HepG2 (cell line): ENCODE results near the gene ETV6. TPM values are rescaled to one million over a fixed set of nuclear protein-coding genes. Genes with fewer than 3 reads are reported as not detected.

ENCODE experiments used
- ATAC-seq: fragments of 200-7000 bp; cut with Tn5 transposase; 3 replicates; pipeline ENCODE4 v1.9.1; 2020; ENCODE audit warnings: mild to moderate bottlenecking, moderate library complexity
- BruUV-seq: library from RNA; stranded (reverse); fragments of 400-500 nt; replicated peaks from 2 replicates; lab custom pipeline; 2021; lab: Mats Ljungman, UMichigan
- CTCF ChIA-PET: fragments of 300-600 bp; formaldehyde crosslinking; extraction: SDS; loops from one replicate; lab custom pipeline; 2021; ENCODE audit warnings: low total read pairs, inconsistent platforms, low intra/inter-chr PET ratio; lab: Yijun Ruan, JAX
- POLR2A ChIA-PET: fragments of 350-600 bp; sonication (Branson Sonifier 250); formaldehyde crosslinking; loops from one replicate; lab custom pipeline; 2020; ENCODE audit warnings: antibody characterized with exemption, inconsistent platforms; lab: Yijun Ruan, JAX
- DNase-seq: peaks from one replicate; pipeline ENCODE4 v3.0.0-alpha.2; 2015; ENCODE audit warnings: low spot score
- FAIRE-seq: peaks from 3 replicates; lab custom pipeline; 2011; peaks lifted over from hg19 to GRCh38; lab: Jason Lieb, UNC
- H2AFZ ChIP-seq: one replicate; pipeline ENCODE4 v1.6.1; 2011; ENCODE audit warnings: low read length, inconsistent platforms
- H3K27ac ChIP-seq: fragments of 300-600 bp; 3 replicates; pipeline ENCODE4 v1.8.0; 2011; ENCODE audit warnings: mixed run types, mild to moderate bottlenecking, mixed read lengths, low read length, inconsistent platforms; ENCODE audit not compliant: insufficient read depth; ENCODE audit errors: extremely low read length
- H3K27me3 ChIP-seq, 2 experiments: fragments of 200-600 bp in 1 of 2; 2 replicates in 1 of 2; 3 replicates in 1 of 2; pipeline versions ENCODE4 v1.6.0 to v1.8.0; 2011; ENCODE audit warnings: low read length in 2 of 2, mild to moderate bottlenecking in 2 of 2, moderate library complexity in 2 of 2, inconsistent platforms in 1 of 2; ENCODE audit not compliant: insufficient read depth in 2 of 2, control insufficient read depth in 1 of 2
- H3K36me3 ChIP-seq, 2 experiments: fragments of 200-600 bp in 1 of 2; replicated peaks in 1 of 2; 2 replicates in 1 of 2; 3 replicates in 1 of 2; pipeline versions ENCODE4 v1.5.1 to v1.8.0; 2011; ENCODE audit warnings: low read length in 2 of 2, inconsistent platforms in 1 of 2; ENCODE audit not compliant: insufficient read depth in 2 of 2, control insufficient read depth in 1 of 2
- H3K4me1 ChIP-seq: 2 replicates; pipeline ENCODE4 v1.5.1; 2012; ENCODE audit warnings: low read length, inconsistent platforms; ENCODE audit not compliant: insufficient read depth
- H3K4me2 ChIP-seq: 2 replicates; pipeline ENCODE4 v1.6.0; 2011; ENCODE audit warnings: low read depth, low read length, inconsistent platforms
- H3K4me3 ChIP-seq, 3 experiments: fragments of 200-600 bp in 1 of 3; sonication (generic), shearing (Covaris generic) in 1 of 3; replicated peaks in 1 of 3; 2 replicates each; pipeline ENCODE4 v1.5.1; 2011 to 2016; ENCODE audit warnings: low read length in 3 of 3, inconsistent platforms in 2 of 3, low read depth in 2 of 3, mild to moderate bottlenecking in 2 of 3, control low read depth in 1 of 3, mixed read lengths in 1 of 3; ENCODE audit not compliant: insufficient read depth in 1 of 3
- H3K79me2 ChIP-seq: one replicate; pipeline ENCODE4 v1.6.1; 2011; ENCODE audit warnings: low read length, inconsistent platforms; ENCODE audit not compliant: insufficient read depth
- H3K9ac ChIP-seq: 2 replicates; pipeline ENCODE4 v1.6.0; 2011; ENCODE audit warnings: mild to moderate bottlenecking, low read depth, low read length, inconsistent platforms; ENCODE audit not compliant: insufficient read depth
- H3K9me3 ChIP-seq: 2 replicates; pipeline ENCODE4 v1.5.1; 2012; ENCODE audit warnings: mild to moderate bottlenecking, low read length
- H4K20me1 ChIP-seq: 2 replicates; pipeline ENCODE4 v1.6.0; 2011; ENCODE audit warnings: inconsistent platforms, mild to moderate bottlenecking, low read length, moderate library complexity; ENCODE audit not compliant: insufficient read depth
- AFF4 ChIP-seq: sonication (generic); formaldehyde crosslinking; IDR thresholded peaks from 2 replicates; pipeline ENCODE4 v1.4.0; 2020; ENCODE audit warnings: missing genetic modification reagents
- AGO2 ChIP-seq: fragments of 200-400 bp; formaldehyde crosslinking; optimal IDR thresholded peaks from 2 replicates; pipeline ENCODE3; 2017; ENCODE audit warnings: mild to moderate bottlenecking, low read depth, low read length, moderate library complexity
- ATF7 ChIP-seq, 2 experiments: fragments of 450-650 bp in 1 of 2; sonication (generic) in 1 of 2; formaldehyde crosslinking in 1 of 2; IDR thresholded peaks; 2 replicates each; pipeline versions ENCODE4 v1.4.0 to v1.6.1; 2016 to 2020; ENCODE audit warnings: antibody characterized with exemption in 1 of 2, mild to moderate bottlenecking in 1 of 2, missing genetic modification reagents in 1 of 2
- CEBPB ChIP-seq: IDR thresholded peaks from 2 replicates; pipeline ENCODE4 v1.6.1; 2011; ENCODE audit warnings: low read depth, low read length, improper control_type of control experiment, borderline replicate concordance
- CHD2 ChIP-seq: IDR thresholded peaks from 2 replicates; pipeline ENCODE4 v1.6.1; 2011; ENCODE audit warnings: low read depth, low read length, improper control_type of control experiment
- E2F1 ChIP-seq: sonication (generic); formaldehyde crosslinking; IDR thresholded peaks from 2 replicates; pipeline ENCODE4 v1.5.0; 2020; ENCODE audit warnings: missing genetic modification reagents
- MLLT10 ChIP-seq: sonication (generic); formaldehyde crosslinking; IDR thresholded peaks from 2 replicates; pipeline ENCODE4 v1.4.0; 2020; ENCODE audit warnings: missing genetic modification reagents
- RFXAP ChIP-seq: sonication (generic); formaldehyde crosslinking; IDR thresholded peaks from 2 replicates; pipeline ENCODE4 v1.4.0; 2020; ENCODE audit warnings: missing genetic modification reagents, borderline replicate concordance
- TIGD3 ChIP-seq: sonication (generic); formaldehyde crosslinking; IDR thresholded peaks from 2 replicates; pipeline ENCODE4 v1.5.1; 2020; ENCODE audit warnings: mild to moderate bottlenecking, missing genetic modification reagents, borderline replicate concordance
- ZNF18 ChIP-seq: sonication (generic); formaldehyde crosslinking; IDR thresholded peaks from 2 replicates; pipeline ENCODE4 v1.8.0; 2022; ENCODE audit warnings: mild to moderate bottlenecking, missing genetic modification reagents; ENCODE audit not compliant: insufficient replicate concordance
- WGBS: methylation state at CpG from one replicate; pipeline ENCODE4 v1.1.6; 2017; ENCODE audit warnings: low lambda C conversion rate; 5-methylcytosine and 5-hydroxymethylcytosine counted together
- in situ Hi-C: cut with HindIII; loops from 2 replicates; pipeline ENCODE4 v1.10.0; 2017; ENCODE audit warnings: low pct_unique_long_range_greater_than_20kb; ENCODE audit not compliant: extremely low pct_ligation_motif_present
- intact Hi-C: fragments of 100-400 bp; cut with micrococcal nuclease; formaldehyde crosslinking; loops from one replicate; pipeline ENCODE4 v1.10.0; 2022; ENCODE audit not compliant: unreplicated experiment
- polyA plus RNA-seq, 8 experiments: library from polyadenylated mRNA; depleted of rRNA in 3 of 8; stranded (reverse) in 7 of 8; unstranded in 1 of 8; fragments of >200 nt; fragmentation: Illumina TruSeq in 4 of 8; extraction: Trizol in 4 of 8; gene quantifications; 2 replicates each; pipeline versions ENCODE4 v1.2.1 to v1.2.3, GENCODE V29; 2011 to 2016; ENCODE audit warnings: low read depth in 4 of 8, missing spikeins in 1 of 8, mixed read lengths in 1 of 8; ENCODE audit not compliant: insufficient read depth in 1 of 8
- total RNA-seq, 5 experiments: library from RNA; depleted of rRNA; stranded (reverse); fragments of >200 nt; fragmentation: Illumina TruSeq; extraction: Trizol; gene quantifications; 2 replicates each; pipeline ENCODE4 v1.2.3, GENCODE V29; 2016; ENCODE audit warnings: low read depth in 1 of 5

Gene ETV6
- total and polyA plus RNA-seq, 2 of the 13 experiments (the other 11 are each of a cell fraction or from before 2014, with no cell fraction given) = 2.2 to 3.0 TPM

- intact Hi-C loops = loop anchor here (5.0 kb wide), 1 partner anchor 189 kb away; no protein-coding TSS in a partner anchor
Measured at GRCh38 chr12:11623382-11623781, 26.1 kb upstream of the ETV6 start.

GRCh38 chr12:11624116-11624515 lies 25.4 kb upstream of the ETV6 start:
- H3K27ac ChIP-seq = no peak overlapping the region
- H3K4me2 ChIP-seq = no peak overlapping the region
- 63% methylated on average over 1 of the region's 1 CpG for whole genome bisulfite sequencing
- no peak overlapping the region for H3K4me3 ChIP-seq
- no peaks in the 10 kb centered on the region for H3K9me3 ChIP-seq
- no peaks in the 10 kb centered on the region for H3K79me2 ChIP-seq
- peaks cover 28% of the 10 kb centered on the region for H3K4me1 ChIP-seq
- H3K36me3 ChIP-seq = no peaks in the 10 kb centered on the region
- no peak overlapping the region for H2AFZ ChIP-seq
- no peaks in the 10 kb centered on the region for H4K20me1 ChIP-seq
- DNase-seq (no peak), FAIRE-seq (no peak), ATAC-seq (no peak)
- BruUV-seq = no TSS peak
- no peaks in the 10 kb centered on the region for H3K27me3 ChIP-seq
- intact Hi-C loops (loop anchor here (5.0 kb wide), 1 partner anchor 188 kb away; no protein-coding TSS in a partner anchor), in situ Hi-C loops (no loop called here)
- POLR2A ChIA-PET = no interaction called here
- H3K9ac ChIP-seq = no peak overlapping the region
- CTCF ChIA-PET = no interaction called here
- TF ChIP-seq CHD2 (no peak), RFXAP (CRISPR knock-in tag) (no peak), ZNF18 (CRISPR knock-in tag) (no peak), AFF4 (CRISPR knock-in tag) (no peak), E2F1 (CRISPR knock-in tag) (no peak), MLLT10 (CRISPR knock-in tag) (no peak), TIGD3 (CRISPR knock-in tag) (no peak), AGO2 (no peak)

More at GRCh38 chr12:11623382-11623781, 26.1 kb upstream of the ETV6 start:
- H3K4me1 ChIP-seq = peaks cover 21% of the 10 kb centered on the region
- no peaks in the 10 kb centered on the region for H3K79me2 ChIP-seq
- no peaks in the 10 kb centered on the region for H3K9me3 ChIP-seq
- peak; percentile 58 for DNase-seq
- no peak for FAIRE-seq
- H3K9ac ChIP-seq = no peak overlapping the region
- no peak overlapping the region for H3K4me3 ChIP-seq
- H4K20me1 ChIP-seq = no peaks in the 10 kb centered on the region
- H3K36me3 ChIP-seq = no peaks in the 10 kb centered on the region
- BruUV-seq = no TSS peak
- POLR2A ChIA-PET = no interaction called here
- WGBS = 1% methylated on average over 4 of the region's 4 CpGs
- no peaks in the 10 kb centered on the region for H3K27me3 ChIP-seq
- H3K4me2 ChIP-seq = peak overlapping the region; percentile 31; the same call in 1 of the 2 replicates
- no peak for TF ChIP-seq ATF7 (IDR thresholded peaks at IDR 0.05)
- no peak for TF ChIP-seq ATF7 (CRISPR knock-in tag; IDR thresholded peaks at IDR 0.05)
- peak; percentile 7; the same call in 1 of the 2 replicates for TF ChIP-seq CEBPB
- CTCF ChIA-PET = interaction anchor here (1.1 kb wide), 1 partner anchor 42 kb away, joined by 4 read pairs; no protein-coding TSS in a partner anchor
- H2AFZ ChIP-seq = no peak overlapping the region
- in situ Hi-C loops = no loop called here
- H3K27ac ChIP-seq = no peak overlapping the region
- peak; percentile 34; the same call in 1 of the 3 replicates for ATAC-seq
